Trophoblast cell (in vitro differentiated cells and primary cell): Measurements from ENCODE around the gene MROH8.

ENCODE experiments used
- DNase-seq, 2 donors: peaks; one replicate each; pipeline ENCODE4 v3.0.0-alpha.2; 2016
- H2AFZ ChIP-seq: 2 replicates; pipeline ENCODE4 v1.6.1; 2013; ENCODE audit warnings: low read length, moderate library complexity, mild to moderate bottlenecking; ENCODE audit not compliant: insufficient read depth, poor library complexity
- H2AK5ac ChIP-seq: 2 replicates; pipeline ENCODE4 v1.6.1; 2013; ENCODE audit warnings: mild to moderate bottlenecking, low read length
- H2BK120ac ChIP-seq: 2 replicates; pipeline ENCODE4 v1.6.1; 2013; ENCODE audit warnings: low read length, mild to moderate bottlenecking, moderate library complexity; ENCODE audit not compliant: insufficient read depth, poor library complexity
- H2BK12ac ChIP-seq: 2 replicates; pipeline ENCODE4 v1.6.1; 2013; ENCODE audit warnings: mild to moderate bottlenecking, low read length, moderate library complexity
- H2BK5ac ChIP-seq: 2 replicates; pipeline ENCODE4 v1.6.1; 2013; ENCODE audit warnings: low read length, low read depth, moderate library complexity, mild to moderate bottlenecking; ENCODE audit not compliant: poor library complexity
- H3K14ac ChIP-seq: 2 replicates; pipeline ENCODE4 v1.6.1; 2013; ENCODE audit warnings: mild to moderate bottlenecking, low read length
- H3K18ac ChIP-seq: 2 replicates; pipeline ENCODE4 v1.6.1; 2013; ENCODE audit warnings: mild to moderate bottlenecking, low read length
- H3K23ac ChIP-seq: 2 replicates; pipeline ENCODE4 v1.6.1; 2013; ENCODE audit warnings: low read length
- H3K27ac ChIP-seq: 2 replicates; pipeline ENCODE4 v1.5.1; 2013; ENCODE audit warnings: low read depth, mild to moderate bottlenecking, inconsistent platforms, low read length, moderate library complexity
- H3K27me3 ChIP-seq: 2 replicates; pipeline ENCODE4 v1.6.1; 2013; ENCODE audit warnings: inconsistent platforms, mild to moderate bottlenecking, low read length, moderate library complexity; ENCODE audit not compliant: insufficient read depth
- H3K36me3 ChIP-seq, 2 experiments: 1 replicate in 1 of 2; 2 replicates in 1 of 2; pipeline ENCODE4 v1.6.1; 2013; ENCODE audit warnings: low read length in 2 of 2, mild to moderate bottlenecking in 2 of 2, moderate library complexity in 1 of 2; ENCODE audit not compliant: insufficient read depth in 2 of 2, control insufficient read depth in 1 of 2
- H3K4ac ChIP-seq: 2 replicates; pipeline ENCODE4 v1.6.1; 2013; ENCODE audit warnings: low read depth, mild to moderate bottlenecking, low read length, moderate library complexity
- H3K4me1 ChIP-seq, 2 experiments: 1 replicate in 1 of 2; 2 replicates in 1 of 2; pipeline ENCODE4 v1.6.1; 2013; ENCODE audit warnings: low read length in 2 of 2, mild to moderate bottlenecking in 2 of 2, moderate library complexity in 1 of 2; ENCODE audit not compliant: insufficient read depth in 2 of 2, control insufficient read depth in 1 of 2
- H3K4me2 ChIP-seq: 2 replicates; pipeline ENCODE4 v1.6.1; 2013; ENCODE audit warnings: inconsistent platforms, mild to moderate bottlenecking, low read length, moderate library complexity
- H3K4me3 ChIP-seq: 2 replicates; pipeline ENCODE4 v1.5.1; 2013; ENCODE audit warnings: mild to moderate bottlenecking, low read depth, low read length, inconsistent platforms
- H3K79me1 ChIP-seq: one replicate; pipeline ENCODE4 v1.6.1; 2013; ENCODE audit warnings: low read length
- H3K79me2 ChIP-seq: 2 replicates; pipeline ENCODE4 v1.6.1; 2013; ENCODE audit warnings: low read length, mild to moderate bottlenecking; ENCODE audit not compliant: control insufficient read depth, insufficient read depth, poor library complexity
- H3K9ac ChIP-seq: 2 replicates; pipeline ENCODE4 v1.6.1; 2013; ENCODE audit warnings: mild to moderate bottlenecking, low read length
- H3K9me3 ChIP-seq: 2 replicates; pipeline ENCODE4 v1.6.1; 2013; ENCODE audit warnings: low read depth, mild to moderate bottlenecking, control low read depth, inconsistent platforms, low read length; ENCODE audit not compliant: insufficient read depth
- H4K12ac ChIP-seq: 2 replicates; pipeline ENCODE4 v1.6.1; 2013; ENCODE audit warnings: low read depth, mild to moderate bottlenecking, low read length, moderate library complexity
- H4K8ac ChIP-seq: 2 replicates; pipeline ENCODE4 v1.6.1; 2013; ENCODE audit warnings: low read depth, mild to moderate bottlenecking, low read length, moderate library complexity
- H4K91ac ChIP-seq: one replicate; pipeline ENCODE4 v1.6.1; 2013; ENCODE audit warnings: low read depth, mild to moderate bottlenecking, low read length, moderate library complexity
- WGBS: extraction: QIAGEN DNeasy Blood & Tissue Kit; methylation state at CpG from one replicate; pipeline ENCODE4 v1.1.7; 2013; ENCODE audit warnings: missing lambda C conversion rate; ENCODE audit not compliant: insufficient read length, insufficient coverage; ENCODE audit errors: extremely low coverage; 5-methylcytosine and 5-hydroxymethylcytosine counted together

MROH8 gene

DNA sequence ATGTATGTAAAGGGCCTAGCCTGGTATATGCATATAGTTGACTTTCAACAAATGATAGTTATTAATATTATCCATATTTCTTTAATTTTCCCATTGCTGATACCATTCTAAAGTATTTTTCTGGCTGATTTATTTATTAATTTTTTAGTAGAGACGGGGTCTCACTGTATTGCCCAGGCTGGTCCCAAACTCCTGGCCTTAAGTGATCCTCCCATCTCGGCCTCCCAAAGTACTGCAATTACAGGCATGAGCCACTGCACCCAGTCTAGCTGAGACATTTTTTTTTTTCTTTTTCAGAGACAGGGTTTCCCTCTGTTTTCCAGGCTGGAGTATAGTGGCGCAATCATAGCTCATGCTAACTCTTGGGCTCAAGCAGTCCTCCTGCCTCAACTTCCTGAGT, 29.8 kb upstream of the MROH8 start:
- Histone ChIP-seq H2AK5ac (no peak overlapping the region), H2BK12ac (no peak overlapping the region), H2BK120ac (no peak overlapping the region), H3K23ac (no peak overlapping the region), H3K36me3 (peaks cover 46 to 66% of the 10 kb centered on the region in 2 experiments), H4K8ac (no peak overlapping the region), H2BK5ac (no peak overlapping the region), H2AFZ (no peak overlapping the region), H3K27ac (no peak overlapping the region), H3K9ac (no peak overlapping the region), H3K14ac (no peak overlapping the region), H3K4me2 (no peak overlapping the region), H3K79me1 (no peaks in the 10 kb centered on the region), H3K79me2 (no peaks in the 10 kb centered on the region), H4K91ac (no peak overlapping the region), H3K4me1 (no peaks in the 10 kb centered on the region), H3K18ac (no peak overlapping the region), H4K12ac (no peak overlapping the region), H3K4ac (no peak overlapping the region), H3K4me3 (no peak overlapping the region), H3K27me3 (no peaks in the 10 kb centered on the region), H3K9me3 (no peaks in the 10 kb centered on the region)
- no CpG with 5 or more reads among the region's 3 CpGs for WGBS
- no peak for DNase-seq

- H3K14ac ChIP-seq: no peak overlapping the region
- H3K4ac ChIP-seq: no peak overlapping the region
- H4K8ac ChIP-seq: no peak overlapping the region
- no peak overlapping the region for H2BK5ac ChIP-seq
- no peak overlapping the region for H3K4me2 ChIP-seq
- no peaks in the 10 kb centered on the region for H3K4me1 ChIP-seq
- H3K4me3 ChIP-seq: no peak overlapping the region
- H3K27me3 ChIP-seq: no peaks in the 10 kb centered on the region
- H3K18ac ChIP-seq: no peak overlapping the region
- no peak overlapping the region for H3K27ac ChIP-seq
- no peak for DNase-seq
- H3K9me3 ChIP-seq: no peaks in the 10 kb centered on the region
- no peak overlapping the region for H4K91ac ChIP-seq
- no peaks in the 10 kb centered on the region for H3K79me2 ChIP-seq
- no peak overlapping the region for H3K9ac ChIP-seq
- H3K23ac ChIP-seq: no peak overlapping the region
- H4K12ac ChIP-seq: no peak overlapping the region
- no peak overlapping the region for H2BK120ac ChIP-seq
- no peak overlapping the region for H2BK12ac ChIP-seq
- peaks cover 51 to 69% of the 10 kb centered on the region in 2 experiments for H3K36me3 ChIP-seq
- no peak overlapping the region for H2AK5ac ChIP-seq
- H3K79me1 ChIP-seq: peaks cover 3% of the 10 kb centered on the region
- no peak overlapping the region for H2AFZ ChIP-seq
- no CpG with 5 or more reads among the region's 11 CpGs for WGBS
These were observed 27.8 kb upstream of the MROH8 start for GRCh38 chr20:37207171-37207570.

GRCh38 chr20:37205794-37206193, 26.4 kb upstream of the MROH8 start:
- Histone ChIP-seq H3K4ac (no peak overlapping the region), H2AK5ac (no peak overlapping the region), H3K14ac (no peak overlapping the region), H2BK5ac (no peak overlapping the region), H3K4me2 (no peak overlapping the region), H4K8ac (no peak overlapping the region), H3K9me3 (no peaks in the 10 kb centered on the region), H3K23ac (no peak overlapping the region), H3K4me1 (no peaks in the 10 kb centered on the region), H3K9ac (no peak overlapping the region), H3K4me3 (no peak overlapping the region), H2AFZ (no peak overlapping the region), H3K36me3 (peaks cover 41 to 59% of the 10 kb centered on the region in 2 experiments), H3K27ac (no peak overlapping the region), H2BK120ac (no peak overlapping the region), H3K79me1 (peaks cover 3% of the 10 kb centered on the region), H2BK12ac (no peak overlapping the region), H3K79me2 (no peaks in the 10 kb centered on the region), H3K27me3 (no peaks in the 10 kb centered on the region), H4K12ac (no peak overlapping the region), H4K91ac (no peak overlapping the region), H3K18ac (no peak overlapping the region)
- no CpG with 5 or more reads among the region's 2 CpGs for WGBS
- DNase-seq: no peak

- H3K36me3 ChIP-seq: peaks cover 36 to 62% of the 10 kb centered on the region in 2 experiments
- H3K18ac ChIP-seq: no peak overlapping the region
- H3K9me3 ChIP-seq: no peaks in the 10 kb centered on the region
- no peak overlapping the region for H4K91ac ChIP-seq
- no CpG with 5 or more reads among the region's 6 CpGs for WGBS
- H3K9ac ChIP-seq: no peak overlapping the region
- H3K4me2 ChIP-seq: no peak overlapping the region
- no peak overlapping the region for H2BK12ac ChIP-seq
- H3K4me1 ChIP-seq: no peaks in the 10 kb centered on the region
- no peak overlapping the region for H3K23ac ChIP-seq
- H3K79me1 ChIP-seq: peaks cover 3% of the 10 kb centered on the region
- H4K12ac ChIP-seq: no peak overlapping the region
- DNase-seq: peak in 1 of 2 donors; percentile 16
- H3K79me2 ChIP-seq: no peaks in the 10 kb centered on the region
- H3K27me3 ChIP-seq: no peaks in the 10 kb centered on the region
- H3K4me3 ChIP-seq: no peak overlapping the region
- no peak overlapping the region for H2BK120ac ChIP-seq
- no peak overlapping the region for H2AFZ ChIP-seq
- no peak overlapping the region for H3K14ac ChIP-seq
- H2BK5ac ChIP-seq: no peak overlapping the region
- H4K8ac ChIP-seq: no peak overlapping the region
- H3K27ac ChIP-seq: no peak overlapping the region
- H3K4ac ChIP-seq: no peak overlapping the region
- no peak overlapping the region for H2AK5ac ChIP-seq
These were observed 25.8 kb upstream of the MROH8 start for GRCh38 chr20:37205130-37205529.
